Measurements from ENCODE around the gene ERGIC2.

ERGIC2 gene, protein sequence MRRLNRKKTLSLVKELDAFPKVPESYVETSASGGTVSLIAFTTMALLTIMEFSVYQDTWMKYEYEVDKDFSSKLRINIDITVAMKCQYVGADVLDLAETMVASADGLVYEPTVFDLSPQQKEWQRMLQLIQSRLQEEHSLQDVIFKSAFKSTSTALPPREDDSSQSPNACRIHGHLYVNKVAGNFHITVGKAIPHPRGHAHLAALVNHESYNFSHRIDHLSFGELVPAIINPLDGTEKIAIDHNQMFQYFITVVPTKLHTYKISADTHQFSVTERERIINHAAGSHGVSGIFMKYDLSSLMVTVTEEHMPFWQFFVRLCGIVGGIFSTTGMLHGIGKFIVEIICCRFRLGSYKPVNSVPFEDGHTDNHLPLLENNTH

DNA sequence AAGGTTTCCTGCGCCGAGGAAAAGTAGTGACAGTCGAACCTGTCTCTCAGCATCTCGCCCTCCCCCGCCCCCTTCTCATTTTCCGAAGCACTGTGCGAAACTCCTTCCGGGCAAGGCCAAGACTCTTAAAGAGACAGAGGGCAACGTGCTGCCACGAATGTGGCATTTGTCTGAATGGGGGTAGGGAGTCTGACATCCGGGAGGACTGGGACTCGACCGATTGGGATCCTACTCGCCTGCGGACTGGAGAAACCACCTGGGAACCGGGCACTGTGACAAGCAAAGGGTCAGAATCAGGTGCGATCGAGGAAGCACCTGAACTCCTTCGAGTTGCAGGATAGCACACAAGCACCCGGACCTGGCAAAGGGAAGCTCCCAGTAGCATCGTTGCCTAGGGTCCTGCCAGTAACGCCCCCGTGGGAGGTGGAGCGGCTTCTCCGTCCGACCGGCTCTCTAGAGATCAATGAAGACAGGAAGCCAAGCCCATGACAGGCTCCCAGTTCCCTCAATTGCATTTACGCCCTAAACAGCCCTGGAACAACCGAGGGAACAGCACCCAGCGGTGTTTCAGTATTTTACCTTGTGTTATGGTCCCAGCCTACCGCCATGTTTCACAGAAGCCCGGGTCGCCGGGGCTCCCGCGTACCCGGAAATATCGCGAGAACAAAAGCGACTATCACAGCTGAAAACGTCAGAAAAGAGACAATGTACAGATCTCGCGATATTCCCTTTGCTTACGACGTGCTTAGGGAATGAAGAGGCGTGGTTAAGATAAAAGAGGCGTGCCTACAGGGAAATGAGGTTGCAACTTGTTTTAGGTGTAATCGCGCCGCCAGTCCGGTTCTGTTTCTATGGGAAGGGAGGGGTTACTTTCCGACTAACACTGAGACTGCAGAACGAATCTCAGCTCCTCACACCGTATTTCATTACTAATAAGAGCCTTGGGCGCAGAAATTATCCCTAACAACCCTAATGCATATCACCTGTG is at the start of gene ERGIC2:
TSS of gene ERGIC2 (minus strand) at position 637 of the 988 bp plus-strand sequence. CDS start 9,539 bp downstream, outside the sequence.
- peak within 1 kb of the TSS; percentile 95 to 100 for H3K4me3 ChIP-seq (ENCODE audit: low read length in 2 of 2)
- no peaks in the 10 kb centered on the region for H3K27me3 ChIP-seq (ENCODE audit: control insufficient read depth in 1 of 2, insufficient read depth in 2 of 2, low read length in 2 of 2)
- no peaks in the 10 kb centered on the region for H3K9me3 ChIP-seq (ENCODE audit: control insufficient read depth in 2 of 2, low read length in 2 of 2)
- peak within 1 kb of the TSS; percentile 96 to 99 for H3K9ac ChIP-seq (ENCODE audit: low read length in 2 of 2)
- H3K36me3 ChIP-seq (ENCODE audit: control insufficient read depth in 2 of 2, insufficient read depth in 2 of 2, low read length in 2 of 2): peaks cover 0 to 6% of the 10 kb centered on the region in 2 donors
- peaks cover 6% of the 10 kb centered on the region for H3K4me1 ChIP-seq (ENCODE audit: control insufficient read depth, insufficient read depth, low read length)
- H3K27ac ChIP-seq (ENCODE audit: low read length): peak within 1 kb of the TSS; percentile 82

DNA sequence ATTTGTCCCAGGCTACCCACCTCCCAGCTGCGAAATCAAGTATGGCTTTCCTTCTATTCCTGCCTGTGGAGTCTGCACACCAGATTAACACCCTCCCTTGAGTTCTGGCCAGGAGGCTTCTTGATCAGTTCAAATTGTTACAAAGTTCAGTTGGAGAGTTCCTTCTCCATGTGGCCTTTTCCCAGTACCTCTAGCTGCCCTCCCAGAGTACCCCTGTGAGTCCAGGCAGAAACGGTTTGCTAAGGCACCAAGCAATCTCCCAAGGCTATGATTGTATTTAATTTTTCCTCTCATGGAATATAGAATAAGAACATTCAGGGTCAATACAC is 49.7 kb upstream of the ERGIC2 start:
- no peaks in the 10 kb centered on the region for H3K9me3 ChIP-seq (ENCODE audit: control insufficient read depth in 2 of 2, low read length in 2 of 2)
- no peaks in the 10 kb centered on the region for H3K4me1 ChIP-seq (ENCODE audit: control insufficient read depth, insufficient read depth, low read length)
- H3K27me3 ChIP-seq (ENCODE audit: control insufficient read depth in 1 of 2, insufficient read depth in 2 of 2, low read length in 2 of 2): no peaks in the 10 kb centered on the region
- H3K27ac ChIP-seq (ENCODE audit: low read length): no peak overlapping the region
- H3K36me3 ChIP-seq (ENCODE audit: control insufficient read depth in 2 of 2, insufficient read depth in 2 of 2, low read length in 2 of 2): no peaks in the 10 kb centered on the region
- H3K4me3 ChIP-seq (ENCODE audit: low read length in 2 of 2): no peak overlapping the region
- H3K9ac ChIP-seq (ENCODE audit: low read length in 2 of 2): no peak overlapping the region

DNA sequence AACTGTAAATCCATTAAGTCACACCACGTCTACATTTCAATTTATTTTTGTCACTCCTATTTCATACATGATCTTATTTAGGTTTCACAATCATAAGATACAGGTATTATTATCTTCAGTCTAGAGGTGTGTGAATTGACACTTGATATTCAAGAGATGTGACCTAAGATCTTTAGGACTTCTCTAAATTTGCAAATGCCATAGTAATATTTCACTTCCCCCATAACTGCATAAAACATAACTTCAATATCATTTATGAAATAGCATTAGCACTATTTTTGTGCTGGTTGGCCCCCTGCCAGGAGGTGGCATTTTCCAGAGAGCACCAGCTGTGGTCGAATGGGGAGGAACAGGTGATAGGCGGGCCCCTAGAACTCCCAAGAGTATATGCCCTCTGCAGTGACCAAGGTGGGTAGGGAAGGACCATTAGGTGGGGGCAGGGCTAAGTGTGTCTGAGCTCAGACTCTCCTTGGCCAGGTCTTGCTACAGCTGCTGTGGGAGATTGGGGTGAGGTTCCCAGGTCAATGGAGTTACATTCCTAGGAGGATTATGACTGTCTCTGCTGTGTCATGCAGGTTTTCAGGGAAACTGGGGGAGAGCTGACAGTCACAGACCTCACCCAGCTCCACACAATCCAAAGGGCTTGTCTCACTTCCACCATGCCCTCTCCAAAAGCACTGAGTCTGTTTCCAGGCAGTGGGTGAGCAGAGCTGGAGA is 49.2 kb upstream of the ERGIC2 start:
- no peaks in the 10 kb centered on the region for H3K9me3 ChIP-seq (ENCODE audit: control insufficient read depth in 2 of 2, low read length in 2 of 2)
- H3K4me3 ChIP-seq (ENCODE audit: low read length in 2 of 2): no peak overlapping the region
- no peaks in the 10 kb centered on the region for H3K27me3 ChIP-seq (ENCODE audit: control insufficient read depth in 1 of 2, insufficient read depth in 2 of 2, low read length in 2 of 2)
- H3K27ac ChIP-seq (ENCODE audit: low read length): no peak overlapping the region
- H3K4me1 ChIP-seq (ENCODE audit: control insufficient read depth, insufficient read depth, low read length): no peaks in the 10 kb centered on the region
- H3K36me3 ChIP-seq (ENCODE audit: control insufficient read depth in 2 of 2, insufficient read depth in 2 of 2, low read length in 2 of 2): no peaks in the 10 kb centered on the region
- no peak overlapping the region for H3K9ac ChIP-seq (ENCODE audit: low read length in 2 of 2)

DNA sequence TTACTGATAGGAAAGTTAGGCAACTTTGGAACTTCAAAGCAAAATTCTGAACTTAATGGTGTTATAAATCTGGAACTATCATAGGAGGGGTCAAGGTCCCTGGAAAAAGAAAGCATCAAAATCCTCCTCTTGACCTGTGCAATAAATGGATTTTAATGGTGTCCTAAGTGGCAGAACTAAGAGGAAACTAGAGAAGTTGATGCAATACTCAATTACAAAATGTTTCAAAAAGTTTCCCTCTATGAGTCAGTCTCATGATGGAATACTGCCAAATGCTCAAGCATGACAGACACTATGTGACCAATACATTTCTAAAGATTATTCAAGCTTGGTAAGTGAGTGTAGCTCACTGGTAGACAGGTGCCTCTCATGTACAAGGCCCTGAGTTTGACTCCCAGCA is 47.7 kb upstream of the ERGIC2 start:
- Histone ChIP-seq H3K4me3 (ENCODE audit: low read length in 2 of 2) (no peak overlapping the region), H3K9ac (ENCODE audit: low read length in 2 of 2) (no peak overlapping the region), H3K9me3 (ENCODE audit: control insufficient read depth in 2 of 2, low read length in 2 of 2) (no peaks in the 10 kb centered on the region), H3K36me3 (ENCODE audit: control insufficient read depth in 2 of 2, insufficient read depth in 2 of 2, low read length in 2 of 2) (no peaks in the 10 kb centered on the region), H3K27me3 (ENCODE audit: control insufficient read depth in 1 of 2, insufficient read depth in 2 of 2, low read length in 2 of 2) (no peaks in the 10 kb centered on the region), H3K4me1 (ENCODE audit: control insufficient read depth, insufficient read depth, low read length) (no peaks in the 10 kb centered on the region), H3K27ac (ENCODE audit: low read length) (no peak overlapping the region)

DNA sequence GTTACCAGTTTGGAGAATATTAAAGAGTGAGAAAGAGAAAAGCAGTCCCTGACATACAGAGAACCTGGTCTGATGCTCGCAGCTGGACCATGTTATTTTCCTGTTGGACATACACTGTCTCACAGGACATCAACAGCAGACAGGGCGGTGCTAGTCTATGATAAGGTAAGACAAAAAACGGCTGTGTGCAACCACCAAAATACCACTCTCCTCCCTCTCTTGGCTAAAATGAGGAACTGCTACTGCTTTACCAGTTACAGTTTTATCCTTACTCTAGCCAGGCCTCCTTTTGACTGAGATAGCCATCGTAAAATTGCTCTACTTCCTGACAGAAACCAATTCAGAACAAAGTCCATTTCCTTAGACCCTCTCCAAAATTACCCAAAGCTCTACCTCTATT is 47.0 kb upstream of the ERGIC2 start:
- Histone ChIP-seq H3K27me3 (ENCODE audit: control insufficient read depth in 1 of 2, insufficient read depth in 2 of 2, low read length in 2 of 2) (no peaks in the 10 kb centered on the region), H3K9me3 (ENCODE audit: control insufficient read depth in 2 of 2, low read length in 2 of 2) (no peaks in the 10 kb centered on the region), H3K36me3 (ENCODE audit: control insufficient read depth in 2 of 2, insufficient read depth in 2 of 2, low read length in 2 of 2) (no peaks in the 10 kb centered on the region), H3K27ac (ENCODE audit: low read length) (no peak overlapping the region), H3K9ac (ENCODE audit: low read length in 2 of 2) (no peak overlapping the region), H3K4me3 (ENCODE audit: low read length in 2 of 2) (no peak overlapping the region), H3K4me1 (ENCODE audit: control insufficient read depth, insufficient read depth, low read length) (no peaks in the 10 kb centered on the region)

DNA sequence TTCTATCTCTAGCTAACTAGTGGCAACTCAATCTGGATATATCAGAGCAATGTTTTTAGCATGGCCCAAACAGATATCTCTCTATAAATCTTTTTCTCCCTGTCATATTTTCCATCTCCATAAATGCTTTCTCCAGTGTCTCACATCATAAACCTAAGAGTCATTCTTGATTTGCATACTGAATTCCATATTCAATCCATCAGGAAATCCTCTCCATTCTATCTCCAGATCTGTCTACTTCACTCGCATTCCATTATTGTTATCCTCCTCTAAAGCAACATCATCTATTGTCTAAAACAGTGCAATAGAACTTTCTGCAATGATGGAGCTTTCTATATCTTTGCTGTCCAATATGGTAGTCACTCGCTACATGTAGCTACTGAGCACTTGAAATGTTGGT is 45.5 kb upstream of the ERGIC2 start:
- H3K36me3 ChIP-seq (ENCODE audit: control insufficient read depth in 2 of 2, insufficient read depth in 2 of 2, low read length in 2 of 2): no peaks in the 10 kb centered on the region
- no peak overlapping the region for H3K9ac ChIP-seq (ENCODE audit: low read length in 2 of 2)
- no peak overlapping the region for H3K4me3 ChIP-seq (ENCODE audit: low read length in 2 of 2)
- no peak overlapping the region for H3K27ac ChIP-seq (ENCODE audit: low read length)
- no peaks in the 10 kb centered on the region for H3K4me1 ChIP-seq (ENCODE audit: control insufficient read depth, insufficient read depth, low read length)
- H3K27me3 ChIP-seq (ENCODE audit: control insufficient read depth in 1 of 2, insufficient read depth in 2 of 2, low read length in 2 of 2): no peaks in the 10 kb centered on the region
- H3K9me3 ChIP-seq (ENCODE audit: control insufficient read depth in 2 of 2, low read length in 2 of 2): no peaks in the 10 kb centered on the region

DNA sequence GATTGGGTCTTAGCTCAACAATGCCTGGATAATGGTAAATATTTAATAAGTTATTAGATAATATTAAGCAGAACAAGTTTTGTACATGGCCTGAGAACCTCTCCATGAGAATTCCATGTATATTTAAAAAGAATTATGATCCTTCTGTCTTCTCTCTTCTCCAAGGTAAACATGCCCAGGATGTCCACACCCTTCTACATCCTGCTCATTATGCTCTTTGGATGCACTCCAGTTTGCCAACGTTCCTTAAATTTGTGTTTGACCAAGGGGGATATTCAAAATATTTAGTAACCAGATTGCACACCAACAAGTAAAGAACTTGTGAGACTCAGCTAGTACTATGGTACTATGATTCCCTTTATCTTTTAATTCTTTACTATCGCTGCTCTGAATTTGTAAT is 44.8 kb upstream of the ERGIC2 start:
- no peak overlapping the region for H3K27ac ChIP-seq (ENCODE audit: low read length)
- H3K4me3 ChIP-seq (ENCODE audit: low read length in 2 of 2): no peak overlapping the region
- no peaks in the 10 kb centered on the region for H3K4me1 ChIP-seq (ENCODE audit: control insufficient read depth, insufficient read depth, low read length)
- no peak overlapping the region for H3K9ac ChIP-seq (ENCODE audit: low read length in 2 of 2)
- no peaks in the 10 kb centered on the region for H3K36me3 ChIP-seq (ENCODE audit: control insufficient read depth in 2 of 2, insufficient read depth in 2 of 2, low read length in 2 of 2)
- no peaks in the 10 kb centered on the region for H3K9me3 ChIP-seq (ENCODE audit: control insufficient read depth in 2 of 2, low read length in 2 of 2)
- no peaks in the 10 kb centered on the region for H3K27me3 ChIP-seq (ENCODE audit: control insufficient read depth in 1 of 2, insufficient read depth in 2 of 2, low read length in 2 of 2)

DNA sequence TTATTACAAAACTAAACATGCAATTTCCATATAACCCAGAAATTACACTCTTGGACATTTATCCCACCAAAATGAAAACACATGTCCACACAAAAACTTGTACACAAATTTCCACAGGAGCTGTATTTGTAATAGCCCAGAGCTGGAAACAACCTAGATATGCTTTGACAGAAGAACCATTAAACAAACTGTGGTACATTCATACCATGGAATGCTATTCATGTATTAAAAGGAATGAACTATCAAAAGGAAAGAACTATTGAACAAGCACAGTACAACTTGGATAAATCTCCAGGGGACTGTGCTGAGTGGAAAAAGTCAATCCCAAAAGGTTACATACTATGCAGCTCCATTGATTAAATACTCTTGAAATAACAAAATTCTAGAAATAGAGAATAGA is 35.8 kb upstream of the ERGIC2 start:
- Histone ChIP-seq H3K27ac (ENCODE audit: low read length) (no peak overlapping the region), H3K4me3 (ENCODE audit: low read length in 2 of 2) (no peak overlapping the region), H3K4me1 (ENCODE audit: control insufficient read depth, insufficient read depth, low read length) (no peaks in the 10 kb centered on the region), H3K9ac (ENCODE audit: low read length in 2 of 2) (no peak overlapping the region), H3K9me3 (ENCODE audit: control insufficient read depth in 2 of 2, low read length in 2 of 2) (no peaks in the 10 kb centered on the region), H3K27me3 (ENCODE audit: control insufficient read depth in 1 of 2, insufficient read depth in 2 of 2, low read length in 2 of 2) (no peaks in the 10 kb centered on the region), H3K36me3 (ENCODE audit: control insufficient read depth in 2 of 2, insufficient read depth in 2 of 2, low read length in 2 of 2) (no peaks in the 10 kb centered on the region)

DNA sequence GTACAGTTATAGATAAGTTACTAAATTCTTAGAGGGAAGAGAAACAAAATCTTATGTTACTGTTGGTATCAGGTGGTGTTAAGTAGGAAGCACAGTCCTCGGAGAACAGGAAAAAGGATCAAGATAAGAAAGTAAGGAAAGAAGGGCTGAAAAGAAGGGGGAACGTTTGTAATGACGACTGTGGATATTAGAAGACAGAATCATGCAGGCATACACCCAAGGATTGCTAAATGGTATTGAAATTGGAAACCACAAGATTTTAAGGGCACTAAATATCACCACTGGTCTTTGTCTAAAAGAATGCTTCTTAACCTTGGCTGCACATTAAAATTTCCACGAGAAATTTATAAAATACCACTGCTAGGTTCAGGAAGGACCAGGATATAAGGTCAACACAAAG is 34.1 kb upstream of the ERGIC2 start:
- Histone ChIP-seq H3K9me3 (ENCODE audit: control insufficient read depth in 2 of 2, low read length in 2 of 2) (no peaks in the 10 kb centered on the region), H3K4me3 (ENCODE audit: low read length in 2 of 2) (no peak overlapping the region), H3K9ac (ENCODE audit: low read length in 2 of 2) (no peak overlapping the region), H3K4me1 (ENCODE audit: control insufficient read depth, insufficient read depth, low read length) (no peaks in the 10 kb centered on the region), H3K36me3 (ENCODE audit: control insufficient read depth in 2 of 2, insufficient read depth in 2 of 2, low read length in 2 of 2) (no peaks in the 10 kb centered on the region), H3K27ac (ENCODE audit: low read length) (no peak overlapping the region), H3K27me3 (ENCODE audit: control insufficient read depth in 1 of 2, insufficient read depth in 2 of 2, low read length in 2 of 2) (no peaks in the 10 kb centered on the region)

DNA sequence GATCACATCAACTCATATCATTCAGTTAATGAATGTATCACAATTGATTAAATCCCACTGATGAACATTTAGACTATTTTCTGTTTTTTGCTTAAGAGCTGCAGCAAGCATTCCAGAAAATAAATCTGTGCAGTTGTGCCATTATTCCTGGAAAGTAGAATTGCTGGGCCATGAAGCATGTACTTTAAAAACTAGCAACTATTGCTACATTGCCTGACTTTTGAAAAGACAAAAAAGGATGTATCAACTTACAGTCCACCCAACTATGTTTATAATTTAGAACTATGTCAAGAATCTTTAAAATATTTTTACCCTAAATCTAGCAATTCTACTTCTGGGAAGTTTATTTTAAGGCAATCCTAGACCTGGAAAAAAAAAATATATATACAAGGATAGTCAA is 33.4 kb upstream of the ERGIC2 start:
- Histone ChIP-seq H3K4me3 (ENCODE audit: low read length in 2 of 2) (no peak overlapping the region), H3K27ac (ENCODE audit: low read length) (no peak overlapping the region), H3K4me1 (ENCODE audit: control insufficient read depth, insufficient read depth, low read length) (no peaks in the 10 kb centered on the region), H3K9me3 (ENCODE audit: control insufficient read depth in 2 of 2, low read length in 2 of 2) (no peaks in the 10 kb centered on the region), H3K36me3 (ENCODE audit: control insufficient read depth in 2 of 2, insufficient read depth in 2 of 2, low read length in 2 of 2) (no peaks in the 10 kb centered on the region), H3K9ac (ENCODE audit: low read length in 2 of 2) (no peak overlapping the region), H3K27me3 (ENCODE audit: control insufficient read depth in 1 of 2, insufficient read depth in 2 of 2, low read length in 2 of 2) (no peaks in the 10 kb centered on the region)
